ENCODE results near the gene CPB1. TPM values are rescaled to one million over a fixed set of nuclear protein-coding genes. Genes with fewer than 3 reads are reported as not detected.

CPB1 gene
- total and polyA plus RNA-seq, 10 of the 15 experiments (the other 5 are each of a cell fraction or from before 2014, with no cell fraction given): 4.8 TPM; not detected in 9

- no peak for TF ChIP-seq CHD4 (IDR thresholded peaks at IDR 0.05)
Measured at GRCh38 chr3:148884261-148884660, 56.6 kb downstream of the CPB1 start (continued).

- Histone ChIP-seq H4K20me1 (ENCODE audit: control insufficient read depth, insufficient read depth) (no peaks in the 10 kb centered on the region), H3K4me3 (no peak overlapping the region), H3K36me3 (ENCODE audit: control insufficient read depth in 2 of 2, insufficient read depth in 2 of 2, low read length in 1 of 2) (no peaks in the 10 kb centered on the region), H3K4me2 (ENCODE audit: control insufficient read depth, insufficient read depth) (no peak overlapping the region), H2AFZ (ENCODE audit: control insufficient read depth, low read depth, low read length) (no peak overlapping the region), H3K27me3 (replicated peaks in 1 of 2; ENCODE audit: control insufficient read depth in 2 of 2, insufficient read depth in 2 of 2, low read length in 1 of 2) (no peaks in the 10 kb centered on the region), H3K79me2 (ENCODE audit: control insufficient read depth, insufficient read depth, low read length) (no peaks in the 10 kb centered on the region), H3K9me3 (replicated peaks; ENCODE audit: control insufficient read depth, insufficient read depth, low read length) (no peaks in the 10 kb centered on the region), H3K4me1 (ENCODE audit: control insufficient read depth, insufficient read depth, low read length) (no peaks in the 10 kb centered on the region), H3K27ac (ENCODE audit: control insufficient read depth, insufficient read depth) (no peak overlapping the region), H3K9ac (ENCODE audit: control insufficient read depth, insufficient read depth, low read length) (no peak overlapping the region)
- CTCF ChIA-PET: no interaction called here
- intact Hi-C loops (cut with micrococcal nuclease; ENCODE audit: unreplicated experiment) (no loop called here), in situ Hi-C loops (cut with MboI) (no loop called here)
- WGBS (ENCODE audit: insufficient coverage, insufficient replicate concordance, low lambda C conversion rate, missing lambda C conversion rate): 0% methylated on average over 2 of the region's 2 CpGs
- RAD21 ChIA-PET (ENCODE audit: unreplicated experiment): interaction anchor here (0.6 kb wide), 1 partner anchor 666 kb away, joined by 3 read pairs; no protein-coding TSS in a partner anchor
- SMC1A ChIA-PET (ENCODE audit: uncharacterized antibody, unreplicated experiment): interaction anchor here (1.0 to 1.2 kb wide), 2 partner anchors 8 to 21 kb away, joined by 3 read pairs; no protein-coding TSS in a partner anchor
- no peak for ATAC-seq
- BruUV-seq (replicated peaks): no TSS peak
- DNase-seq (ENCODE audit: low read depth, low spot score): no peak
- FAIRE-seq: no peak
- POLR2A ChIA-PET: interaction anchor here (0.6 kb wide), 1 partner anchor 1301 kb away, joined by 3 read pairs; no protein-coding TSS in a partner anchor
- no peak for TF ChIP-seq ATF2 (IDR thresholded peaks at IDR 0.05; ENCODE audit: low read length)
- no peak for TF ChIP-seq FOXM1 (IDR thresholded peaks at IDR 0.05; ENCODE audit: low read depth, low read length)
- TF ChIP-seq RUNX3 (IDR thresholded peaks at IDR 0.05; ENCODE audit: low read length): no peak
- no peak for TF ChIP-seq SREBF2 (IDR thresholded peaks at IDR 0.05; ENCODE audit: low read length)
- TF ChIP-seq PRDM15 (CRISPR knock-in tag; IDR thresholded peaks at IDR 0.05): no peak
- TF ChIP-seq YBX1 (IDR thresholded peaks at IDR 0.05): no peak
- no peak for TF ChIP-seq BCL3 (IDR thresholded peaks at IDR 0.05; ENCODE audit: borderline replicate concordance, insufficient read depth, low read depth, low read length, poor library complexity, severe bottlenecking)
- TF ChIP-seq SMAD1 (IDR thresholded peaks at IDR 0.05; ENCODE audit: low read depth, partially characterized antibody): no peak
- TF ChIP-seq PBX3 (IDR thresholded peaks at IDR 0.05; ENCODE audit: insufficient replicate concordance, low read depth, low read length): no peak
- no peak for TF ChIP-seq LARP7 (IDR thresholded peaks at IDR 0.05)
- no peak for TF ChIP-seq E2F8 (IDR thresholded peaks at IDR 0.05; ENCODE audit: low read depth, partially characterized antibody)
Measured at GRCh38 chr3:148889828-148890227, 62.2 kb downstream of the CPB1 start.
